Glomerular visceral epithelial cell (primary cell): ENCODE measurements around the gene MACROD1.

Experiments used
- DNase-seq: peaks from one replicate; pipeline ENCODE4 v3.0.0-alpha.2; 2016; ENCODE audit errors: extremely low spot score

The MACROD1 gene

GRCh38 chr11:64093233-64094039 lies 72.5 kb downstream of the MACROD1 start:
- no peak for DNase-seq

GRCh38 chr11:64092761-64093136 lies 73.2 kb downstream of the MACROD1 start:
- no peak for DNase-seq

GRCh38 chr11:64092111-64092760 lies 73.7 kb downstream of the MACROD1 start:
- DNase-seq, result no peak

- no peak for DNase-seq
Observed at GRCh38 chr11:64090806-64091516, 75.0 kb downstream of the MACROD1 start.

GRCh38 chr11:64089915-64090805 lies 75.8 kb downstream of the MACROD1 start:
- DNase-seq, result no peak

GRCh38 chr11:64089493-64089892 lies 76.4 kb downstream of the MACROD1 start:
- no peak for DNase-seq

GRCh38 chr11:64089027-64089360 lies 76.9 kb downstream of the MACROD1 start:
- DNase-seq, result no peak

- no peak for DNase-seq
Observed at GRCh38 chr11:64088162-64089026, 77.5 kb downstream of the MACROD1 start.

- no peak for DNase-seq
Observed at GRCh38 chr11:64086258-64087123, 79.4 kb downstream of the MACROD1 start.

GRCh38 chr11:64085906-64086257 lies 80.0 kb downstream of the MACROD1 start:
- DNase-seq, result no peak

GRCh38 chr11:64084951-64085710 lies 80.8 kb downstream of the MACROD1 start:
- peak; percentile 44 for DNase-seq

GRCh38 chr11:64084146-64084950 lies 81.6 kb downstream of the MACROD1 start:
- DNase-seq, result no peak

GRCh38 chr11:64083398-64084080 lies 82.4 kb downstream of the MACROD1 start:
- DNase-seq, result no peak

- no peak for DNase-seq
Observed at GRCh38 chr11:64081745-64082442, 84.0 kb downstream of the MACROD1 start.

- DNase-seq, result no peak
Observed at GRCh38 chr11:64080390-64080789, 85.5 kb downstream of the MACROD1 start.

GRCh38 chr11:64078905-64079304 lies 87.0 kb downstream of the MACROD1 start:
- DNase-seq, result no peak

GRCh38 chr11:64078284-64078683 lies 87.6 kb downstream of the MACROD1 start:
- no peak for DNase-seq
